B cell (primary cell): ENCODE data around the gene PSMD10.

ENCODE experiments used
- CTCF ChIP-seq: fragments of 200-600 bp; IDR thresholded peaks from one replicate; pipeline ENCODE4 v1.8.0; 2022; ENCODE audit warnings: antibody characterized with exemption, mild to moderate bottlenecking
- EZH2 ChIP-seq: IDR thresholded peaks from 2 replicates; pipeline ENCODE4 v1.6.1; 2012; ENCODE audit warnings: borderline replicate concordance, low read depth, mild to moderate bottlenecking, moderate library complexity, low read length; ENCODE audit not compliant: insufficient read depth, poor library complexity, severe bottlenecking

- TF ChIP-seq CTCF: no peak
- no peak for TF ChIP-seq EZH2
Observed at GRCh38 chrX:108114541-108114940, 23.2 kb upstream of the PSMD10 start.
